IMR-90 (cell line): ENCODE data around the gene C1orf159. TPM values are rescaled to one million over a fixed set of nuclear protein-coding genes. Genes with fewer than 3 reads are reported as not detected.
A peak's percentile ranks its signal among the peaks of the same experiment; 100 is the strongest.

Experiments used
- ATAC-seq: fragments of 200-7000 bp; cut with Tn5 transposase; 2 replicates; pipeline ENCODE4 v1.9.1; 2020; ENCODE audit warnings: low read depth, mild to moderate bottlenecking, moderate library complexity
- BruUV-seq: library from RNA; stranded (reverse); fragments of 400-500 nt; replicated peaks from 2 replicates; lab custom pipeline; 2021; lab: Mats Ljungman, UMichigan
- CTCF ChIA-PET: fragments of 300-600 bp; formaldehyde crosslinking; extraction: SDS; loops from one replicate; lab custom pipeline; 2021; ENCODE audit warnings: antibody characterized with exemption; lab: Yijun Ruan, JAX
- POLR2A ChIA-PET: fragments of 300-600 bp; sonication (Branson Sonifier 250); formaldehyde crosslinking; loops from one replicate; lab custom pipeline; 2022; ENCODE audit warnings: antibody characterized with exemption; ENCODE audit not compliant: unreplicated experiment; lab: Charles Lee
- DNase-seq: peaks from one replicate; pipeline ENCODE4 v3.0.0; 2013
- H2AFZ ChIP-seq: replicated peaks from 2 replicates; pipeline ENCODE3; 2013; ENCODE audit warnings: low read length, mild to moderate bottlenecking; ENCODE audit not compliant: poor library complexity
- H2AK5ac ChIP-seq: 2 replicates; pipeline ENCODE4 v1.6.1; 2013; ENCODE audit warnings: low read depth, low read length, inconsistent platforms
- H2AK9ac ChIP-seq: replicated peaks from 2 replicates; pipeline ENCODE3; 2013; ENCODE audit warnings: mild to moderate bottlenecking, low read depth, low read length, moderate library complexity; ENCODE audit not compliant: poor library complexity
- H2BK120ac ChIP-seq: 2 replicates; pipeline ENCODE4 v1.6.1; 2013; ENCODE audit warnings: low read depth, low read length, inconsistent platforms
- H2BK15ac ChIP-seq: 3 replicates; pipeline ENCODE4 v1.6.1; 2013; ENCODE audit warnings: low read depth, low read length, inconsistent platforms
- H2BK20ac ChIP-seq: 2 replicates; pipeline ENCODE4 v1.6.1; 2013; ENCODE audit warnings: low read depth, mild to moderate bottlenecking, inconsistent platforms, low read length, moderate library complexity
- H2BK5ac ChIP-seq: 2 replicates; pipeline ENCODE4 v1.6.1; 2013; ENCODE audit warnings: mild to moderate bottlenecking, low read depth, low read length, inconsistent platforms; ENCODE audit not compliant: poor library complexity, severe bottlenecking
- H3K14ac ChIP-seq: replicated peaks from 2 replicates; pipeline ENCODE4 v1.6.1; 2013; ENCODE audit warnings: low read depth, low read length, inconsistent platforms
- H3K18ac ChIP-seq: 2 replicates; pipeline ENCODE4 v1.6.1; 2013; ENCODE audit warnings: low read depth, low read length, control low read depth
- H3K23ac ChIP-seq: 2 replicates; pipeline ENCODE4 v1.6.1; 2013; ENCODE audit warnings: low read depth, low read length, inconsistent platforms
- H3K27ac ChIP-seq: 2 replicates; pipeline ENCODE4 v1.5.1; 2013; ENCODE audit warnings: mild to moderate bottlenecking, control low read depth, low read length; ENCODE audit not compliant: insufficient read depth
- H3K27me3 ChIP-seq: 2 replicates; pipeline ENCODE4 v1.6.1; 2013; ENCODE audit warnings: low read length; ENCODE audit not compliant: control insufficient read depth, insufficient read depth
- H3K36me3 ChIP-seq: 2 replicates; pipeline ENCODE4 v1.6.1; 2013; ENCODE audit warnings: low read length, mixed read lengths; ENCODE audit not compliant: control insufficient read depth, insufficient read depth
- H3K4ac ChIP-seq: 2 replicates; pipeline ENCODE4 v1.6.1; 2013; ENCODE audit warnings: low read depth, low read length, inconsistent platforms
- H3K4me1 ChIP-seq: 2 replicates; pipeline ENCODE4 v1.6.1; 2013; ENCODE audit warnings: low read length, mixed read lengths; ENCODE audit not compliant: control insufficient read depth, insufficient read depth
- H3K4me2 ChIP-seq: 2 replicates; pipeline ENCODE4 v1.6.1; 2013; ENCODE audit warnings: low read depth, mild to moderate bottlenecking, control low read depth, low read length, moderate library complexity
- H3K4me3 ChIP-seq: 2 replicates; pipeline ENCODE4 v1.5.1; 2013; ENCODE audit warnings: low read depth, mild to moderate bottlenecking, control low read depth, low read length, moderate library complexity; ENCODE audit not compliant: insufficient read depth
- H3K56ac ChIP-seq: 2 replicates; pipeline ENCODE4 v1.6.1; 2013; ENCODE audit warnings: low read length, inconsistent platforms; ENCODE audit not compliant: insufficient read depth; ENCODE audit errors: extremely low read depth
- H3K79me1 ChIP-seq, 2 experiments: 2 replicates each; pipeline ENCODE4 v1.6.1; 2013; ENCODE audit warnings: low read length in 2 of 2, inconsistent platforms in 1 of 2, low read depth in 1 of 2
- H3K9ac ChIP-seq: 2 replicates; pipeline ENCODE4 v1.6.1; 2013; ENCODE audit warnings: low read depth, low read length, control low read depth
- H3K9me1 ChIP-seq: 2 replicates; pipeline ENCODE4 v1.6.1; 2013; ENCODE audit warnings: low read length, inconsistent platforms; ENCODE audit not compliant: insufficient read depth
- H3K9me3 ChIP-seq: 2 replicates; pipeline ENCODE4 v1.6.1; 2013; ENCODE audit warnings: low read length; ENCODE audit not compliant: control insufficient read depth, insufficient read depth
- H4K20me1 ChIP-seq: 2 replicates; pipeline ENCODE4 v1.6.1; 2013; ENCODE audit warnings: low read length, inconsistent platforms; ENCODE audit not compliant: insufficient read depth
- H4K5ac ChIP-seq: 2 replicates; pipeline ENCODE4 v1.6.1; 2013; ENCODE audit warnings: mild to moderate bottlenecking, low read depth, low read length, control low read depth
- H4K8ac ChIP-seq, 2 experiments: 2 replicates each; pipeline ENCODE4 v1.6.1; 2013; ENCODE audit warnings: low read depth in 2 of 2, low read length in 2 of 2, control low read depth in 1 of 2, inconsistent platforms in 1 of 2
- H4K91ac ChIP-seq: 2 replicates; pipeline ENCODE4 v1.6.1; 2013; ENCODE audit warnings: low read depth, low read length, inconsistent platforms; ENCODE audit not compliant: insufficient read depth
- BHLHE40 ChIP-seq: fragments of 150-350 bp; IDR thresholded peaks from 2 replicates; pipeline ENCODE4 v1.6.1; 2016; ENCODE audit warnings: mild to moderate bottlenecking, low read depth, low read length
- CEBPB ChIP-seq: IDR thresholded peaks from 2 replicates; pipeline ENCODE4 v1.6.1; 2012; ENCODE audit warnings: low read depth, low read length, improper control_type of control experiment
- FOS ChIP-seq: fragments of 150-350 bp; IDR thresholded peaks from 2 replicates; pipeline ENCODE4 v1.6.1; 2016; ENCODE audit warnings: low read depth, low read length
- POLR2A ChIP-seq: IDR thresholded peaks from 2 replicates; pipeline ENCODE4 v1.6.1; 2012; ENCODE audit warnings: mild to moderate bottlenecking, low read depth, low read length
- USF2 ChIP-seq: fragments of 150-350 bp; IDR thresholded peaks from 2 replicates; pipeline ENCODE4 v1.6.1; 2017; ENCODE audit warnings: mild to moderate bottlenecking, antibody characterized with exemption, low read length, low read depth
- WGBS, 2 experiments: methylation state at CpG; one replicate each; pipeline versions ENCODE4 v1.1.5 to v1.1.7; 2013; ENCODE audit warnings: missing lambda C conversion rate in 2 of 2; ENCODE audit not compliant: insufficient read length in 1 of 2; ENCODE audit errors: extremely low coverage in 2 of 2; 5-methylcytosine and 5-hydroxymethylcytosine counted together
- dilution Hi-C: fragments of 300-500 bp; cut with HindIII; formaldehyde crosslinking; loops from one replicate; pipeline ENCODE4 v1.14.3; 2018; ENCODE audit warnings: low sequenced_read_pairs; ENCODE audit not compliant: unreplicated experiment
- in situ Hi-C: fragments of 300-500 bp; cut with MboI; formaldehyde crosslinking; loops from 3 replicates; pipeline ENCODE4 v1.14.3; 2019; ENCODE audit warnings: low sequenced_read_pairs, inconsistent platforms, mixed read lengths
- intact Hi-C: fragments of 100-400 bp; cut with micrococcal nuclease; formaldehyde crosslinking; loops from 2 replicates; pipeline ENCODE4 v1.10.0; 2022
- polyA plus RNA-seq, 3 experiments: library from polyadenylated mRNA; depleted of rRNA; stranded (reverse); fragments of >200 nt; gene quantifications; 2 replicates each; pipeline ENCODE4 v1.2.3, GENCODE V29; 2012; ENCODE audit warnings: low replicate concordance in 1 of 3
- total RNA-seq: library from RNA; depleted of rRNA; stranded (reverse); fragments of >200 nt; gene quantifications from 2 replicates; pipeline ENCODE4 v1.2.3, GENCODE V29; 2012

Gene C1orf159
- total and polyA plus RNA-seq, 2 of the 4 experiments (the other 2 are of a cell fraction) = 2.9 to 12.6 TPM

GRCh38 chr1:1063261-1063944 is 52.5 kb downstream of the C1orf159 start:
- 0 out of 2 replicates have a peak overlapping the region, but pooled peaks have one; percentile 61 for H2BK20ac ChIP-seq
- BruUV-seq = no TSS peak
- DNase-seq (no peak), ATAC-seq (no peak)
- H2AFZ ChIP-seq = peak overlapping the region; percentile 87
- in situ Hi-C loops (no loop called here), intact Hi-C loops (loop anchor here (1.0 kb wide), 1 partner anchor 79 kb away; no protein-coding TSS in a partner anchor), dilution Hi-C loops (no loop called here)
- H3K79me1 ChIP-seq = 0 out of 4 replicates have a peak, but pooled peaks cover 0 to 4% of the 10 kb centered on the region in 2 experiments
- H3K18ac ChIP-seq = no peak overlapping the region
- no peaks in the 10 kb centered on the region for H3K36me3 ChIP-seq
- H2BK120ac ChIP-seq = peak overlapping the region; percentile 26; the same call in 1 of the 2 replicates
- peak overlapping the region; percentile 52; the same call in 1 of the 3 replicates for H2BK15ac ChIP-seq
- no peaks in the 10 kb centered on the region for H4K20me1 ChIP-seq
- 0 out of 2 replicates have a peak, but pooled peaks cover 4% of the 10 kb centered on the region for H3K9me1 ChIP-seq
- H4K5ac ChIP-seq = no peak overlapping the region
- peak overlapping the region; percentile 35 for H2BK5ac ChIP-seq
- H4K91ac ChIP-seq = no peak overlapping the region
- H3K27ac ChIP-seq = no peak overlapping the region; the same call in 1 of the 2 replicates
- H3K56ac ChIP-seq = no peak overlapping the region
- no peak overlapping the region for H3K4me3 ChIP-seq
- peak overlapping the region; percentile 100 for H2AK5ac ChIP-seq
- peak overlapping the region in 1 of 2 experiments; percentile 69; a peak in 1 of 4 replicates for H4K8ac ChIP-seq
- H3K4me1 ChIP-seq = peaks cover 15% of the 10 kb centered on the region
- no peaks in the 10 kb centered on the region for H3K9me3 ChIP-seq
- ChIA-PET CTCF (interaction anchor here (2.3 kb wide), 1 partner anchor 79 kb away, joined by 9 read pairs; no protein-coding TSS in a partner anchor), POLR2A (no interaction called here)
- H3K4me2 ChIP-seq = no peak overlapping the region
- no peak for TF ChIP-seq BHLHE40
- TF ChIP-seq POLR2A = no peak
- no peak for TF ChIP-seq FOS
- TF ChIP-seq USF2 = no peak
- TF ChIP-seq CEBPB = no peak
- H3K4ac ChIP-seq = peak overlapping the region; percentile 67
- H2AK9ac ChIP-seq = peak overlapping the region; percentile 96
- WGBS, 2 experiments = 81% methylated on average over 7 of the region's 24 CpGs; no CpG with 5 or more reads in 1 of the 2 experiments
- H3K23ac ChIP-seq = no peak overlapping the region
- H3K9ac ChIP-seq = no peak overlapping the region
- H3K14ac ChIP-seq = no peak overlapping the region; the same call in 1 of the 2 replicates
- peaks cover 4% of the 10 kb centered on the region; the same call in 1 of the 2 replicates for H3K27me3 ChIP-seq
